Skeletal muscle tissue (tissue), 4 donors: ENCODE measurements around the gene COL20A1. TPM values are rescaled to one million over a fixed set of nuclear protein-coding genes. Genes with fewer than 3 reads are reported as not detected.

Experiments
- H3K27ac ChIP-seq: one replicate; pipeline ENCODE4 v1.7.0; 2013; ENCODE audit warnings: mild to moderate bottlenecking, low read depth, low read length, inconsistent platforms
- H3K27me3 ChIP-seq, 3 donors: one replicate each; pipeline ENCODE4 v1.7.0; 2013; ENCODE audit warnings: low read length in 3 of 3; ENCODE audit not compliant: control insufficient read depth in 3 of 3, insufficient read depth in 3 of 3
- H3K36me3 ChIP-seq, 3 donors: one replicate each; pipeline ENCODE4 v1.7.0; 2013; ENCODE audit warnings: low read length in 3 of 3; ENCODE audit not compliant: control insufficient read depth in 3 of 3, insufficient read depth in 3 of 3
- H3K4me1 ChIP-seq, 3 donors: one replicate each; pipeline ENCODE4 v1.7.0; 2013; ENCODE audit warnings: low read length in 3 of 3, mild to moderate bottlenecking in 3 of 3; ENCODE audit not compliant: control insufficient read depth in 3 of 3, insufficient read depth in 3 of 3
- H3K4me3 ChIP-seq, 3 donors: one replicate each; pipeline ENCODE4 v1.7.0; 2013; ENCODE audit warnings: low read length in 3 of 3
- H3K9ac ChIP-seq, 3 donors: one replicate each; pipeline ENCODE4 v1.7.0; 2013; ENCODE audit warnings: low read length in 3 of 3, mild to moderate bottlenecking in 3 of 3, moderate library complexity in 2 of 3, low read depth in 1 of 3
- H3K9me3 ChIP-seq, 3 donors: one replicate each; pipeline ENCODE4 v1.7.0; 2013; ENCODE audit warnings: low read length in 3 of 3; ENCODE audit not compliant: control insufficient read depth in 3 of 3
- total RNA-seq: library from RNA; depleted of rRNA; stranded (reverse); fragments of >200 nt; gene quantifications from one replicate; pipeline ENCODE4 v1.2.3, GENCODE V29; 2014
- donor health status: Osteomylitis.

COL20A1 gene
- total RNA-seq, 1 donor from 2014 or later: 2.6 TPM

GRCh38 chr20:63369024-63369530 is 76.1 kb downstream of the COL20A1 start:
- no peaks in the 10 kb centered on the region for H3K9me3 ChIP-seq
- H3K27me3 ChIP-seq: peaks cover 21 to 44% (median 35%) of the 10 kb centered on the region in 3 donors
- no peak overlapping the region for H3K9ac ChIP-seq
- H3K36me3 ChIP-seq: no peaks in the 10 kb centered on the region
- peaks cover 0 to 5% (median 4%) of the 10 kb centered on the region in 3 donors for H3K4me1 ChIP-seq
- no peak overlapping the region for H3K27ac ChIP-seq
- no peak overlapping the region for H3K4me3 ChIP-seq

GRCh38 chr20:63369724-63370617 is 77.0 kb downstream of the COL20A1 start:
- H3K27me3 ChIP-seq: peaks cover 30 to 44% (median 40%) of the 10 kb centered on the region in 3 donors
- H3K9me3 ChIP-seq: no peaks in the 10 kb centered on the region
- peaks cover 0 to 5% (median 4%) of the 10 kb centered on the region in 3 donors for H3K4me1 ChIP-seq
- no peak overlapping the region for H3K9ac ChIP-seq
- no peak overlapping the region for H3K4me3 ChIP-seq
- no peaks in the 10 kb centered on the region for H3K36me3 ChIP-seq
- H3K27ac ChIP-seq: no peak overlapping the region

DNA sequence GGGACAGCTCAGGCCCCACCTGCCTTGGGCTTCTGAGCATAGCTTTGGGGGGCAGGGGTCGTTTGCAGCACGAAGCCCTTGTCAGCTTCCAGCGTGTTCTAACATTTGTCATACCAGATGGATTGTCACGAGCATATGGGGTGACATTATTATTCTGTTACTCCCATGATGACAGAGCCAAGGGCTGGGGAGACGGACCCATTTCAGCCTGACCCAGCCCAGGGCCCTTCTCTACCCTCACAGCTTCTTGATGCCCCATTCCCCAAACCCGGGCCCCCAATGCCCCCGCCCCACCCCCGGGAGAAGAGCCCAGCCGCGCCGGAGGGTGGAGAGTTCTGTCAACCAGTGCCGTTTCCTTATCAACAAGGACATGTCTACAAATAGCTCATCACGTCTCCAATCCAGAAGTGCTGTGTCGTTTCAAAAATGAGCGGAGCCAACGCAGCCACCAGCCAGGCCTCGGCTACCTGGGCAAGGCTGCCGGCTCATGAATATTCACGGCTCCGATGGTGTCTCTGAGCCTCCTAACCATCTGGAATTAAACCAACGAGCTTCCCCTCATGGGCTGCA is 77.7 kb downstream of the COL20A1 start:
- Histone ChIP-seq H3K27ac (no peak overlapping the region), H3K9ac (no peak overlapping the region)

DNA sequence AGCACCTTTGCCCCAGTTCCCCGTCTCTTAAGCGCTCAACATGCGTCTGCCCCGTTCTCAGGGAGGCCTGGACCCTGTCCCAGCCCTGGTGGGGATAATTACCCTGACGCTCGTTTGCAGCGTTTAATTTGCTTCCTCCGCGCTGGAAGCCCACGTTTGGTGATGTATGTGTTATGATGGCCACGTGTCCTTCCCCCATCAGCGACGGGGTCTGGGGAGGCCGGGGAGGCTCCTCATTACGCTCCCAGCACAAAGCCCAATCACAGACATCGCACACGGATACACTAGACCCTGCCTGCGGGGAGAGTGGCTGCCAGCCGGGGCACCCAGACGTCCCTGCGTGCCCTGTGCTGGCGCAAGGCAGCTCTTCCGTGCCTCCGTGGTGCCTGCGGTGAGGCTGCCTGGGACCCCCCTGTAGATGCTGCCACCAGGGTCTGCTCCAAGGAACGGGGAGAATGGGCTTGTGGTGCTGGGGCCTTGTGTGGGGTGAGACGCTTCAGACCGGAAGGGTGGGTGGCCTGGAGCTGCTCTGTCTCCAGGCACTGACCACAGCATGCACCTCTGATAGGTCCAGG is 78.4 kb downstream of the COL20A1 start:
- Histone ChIP-seq H3K4me3 (no peak overlapping the region), H3K4me1 (peaks cover 0 to 5% (median 4%) of the 10 kb centered on the region in 3 donors), H3K36me3 (no peaks in the 10 kb centered on the region), H3K27me3 (peaks cover 37 to 44% (median 41%) of the 10 kb centered on the region in 3 donors), H3K9ac (no peak overlapping the region), H3K9me3 (no peaks in the 10 kb centered on the region), H3K27ac (no peak overlapping the region)

More for the DNA sequence above, 77.7 kb downstream of the COL20A1 start:
- H3K4me1 ChIP-seq: peaks cover 0 to 5% (median 4%) of the 10 kb centered on the region in 3 donors
- no peaks in the 10 kb centered on the region for H3K36me3 ChIP-seq
- no peaks in the 10 kb centered on the region for H3K9me3 ChIP-seq
- peaks cover 33 to 41% (median 36%) of the 10 kb centered on the region in 3 donors for H3K27me3 ChIP-seq
- no peak overlapping the region for H3K4me3 ChIP-seq

GRCh38 chr20:63372971-63373885 is 80.2 kb downstream of the COL20A1 start:
- H3K27me3 ChIP-seq: peaks cover 49 to 62% (median 53%) of the 10 kb centered on the region in 3 donors

GRCh38 chr20:63373996-63374395 is 81.0 kb downstream of the COL20A1 start:
- peaks cover 0 to 5% (median 4%) of the 10 kb centered on the region in 3 donors for H3K4me1 ChIP-seq
- no peak overlapping the region for H3K4me3 ChIP-seq
- no peaks in the 10 kb centered on the region for H3K9me3 ChIP-seq
- H3K9ac ChIP-seq: no peak overlapping the region
- H3K36me3 ChIP-seq: no peaks in the 10 kb centered on the region
- peaks cover 53 to 69% (median 58%) of the 10 kb centered on the region in 3 donors for H3K27me3 ChIP-seq
- H3K27ac ChIP-seq: no peak overlapping the region

More at GRCh38 chr20:63372971-63373885, 80.2 kb downstream of the COL20A1 start:
- Histone ChIP-seq H3K9ac (no peak overlapping the region), H3K36me3 (no peaks in the 10 kb centered on the region), H3K4me1 (peaks cover 0 to 5% (median 4%) of the 10 kb centered on the region in 3 donors), H3K4me3 (no peak overlapping the region), H3K27ac (no peak overlapping the region), H3K9me3 (no peaks in the 10 kb centered on the region)

GRCh38 chr20:63374504-63374903 is 81.5 kb downstream of the COL20A1 start:
- H3K36me3 ChIP-seq: no peaks in the 10 kb centered on the region

GRCh38 chr20:63375438-63375837 is 82.5 kb downstream of the COL20A1 start:
- no peaks in the 10 kb centered on the region for H3K9me3 ChIP-seq
- H3K4me1 ChIP-seq: peaks cover 0 to 5% (median 4%) of the 10 kb centered on the region in 3 donors
- H3K9ac ChIP-seq: no peak overlapping the region
- H3K27me3 ChIP-seq: peaks cover 66 to 81% (median 69%) of the 10 kb centered on the region in 3 donors
- H3K4me3 ChIP-seq: no peak overlapping the region
- no peaks in the 10 kb centered on the region for H3K36me3 ChIP-seq
- H3K27ac ChIP-seq: no peak overlapping the region

More at GRCh38 chr20:63374504-63374903, 81.5 kb downstream of the COL20A1 start:
- Histone ChIP-seq H3K9ac (no peak overlapping the region), H3K4me3 (no peak overlapping the region), H3K4me1 (peaks cover 0 to 5% (median 4%) of the 10 kb centered on the region in 3 donors), H3K27ac (no peak overlapping the region), H3K9me3 (no peaks in the 10 kb centered on the region), H3K27me3 (peaks cover 58 to 74% (median 59%) of the 10 kb centered on the region in 3 donors)
